Measurements from ENCODE around the gene AGTPBP1. TPM values are rescaled to one million over a fixed set of nuclear protein-coding genes. Genes with fewer than 3 reads are reported as not detected.

AGTPBP1 gene
- total and polyA plus RNA-seq, 4 experiments from 2014 or later: 27.5 to 56.7 (median 42.9) TPM

DNA sequence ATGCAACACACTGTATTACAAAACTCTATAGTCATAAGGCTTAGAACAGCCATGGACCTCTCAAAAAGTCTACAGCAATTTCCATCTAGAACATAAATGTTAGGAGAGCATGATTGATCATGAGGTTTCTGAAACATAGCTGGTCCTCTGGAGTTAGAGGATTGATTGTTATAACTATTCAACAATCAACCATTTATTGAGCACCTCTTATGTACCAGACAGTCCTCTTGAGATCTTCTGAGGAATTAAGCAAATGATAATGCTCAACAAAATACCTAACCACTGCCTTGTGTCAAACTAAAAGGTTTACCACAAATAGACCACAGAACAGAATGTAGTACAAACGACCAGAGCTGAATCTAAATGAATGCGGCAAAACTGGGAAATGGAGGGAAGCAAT lies 3.4 kb upstream of the AGTPBP1 start:
- Histone ChIP-seq H3K4me1 (ENCODE audit: insufficient read depth, low read length) (peaks cover 14% of the 10 kb centered on the region), H3K4me3 (ENCODE audit: low read length in 2 of 2) (no peak overlapping the region), H3K27ac (ENCODE audit: low read depth, low read length) (no peak overlapping the region), H3K9me3 (ENCODE audit: control insufficient read depth in 1 of 2, low read length in 2 of 2) (no peaks in the 10 kb centered on the region), H3K27me3 (ENCODE audit: insufficient read depth, low read length) (no peaks in the 10 kb centered on the region), H3K36me3 (ENCODE audit: insufficient read depth, low read length) (no peaks in the 10 kb centered on the region)
- DNase-seq: no peak
- intact Hi-C loops (cut with micrococcal nuclease): no loop called here
- CTCF ChIA-PET (ENCODE audit: partially characterized antibody): interaction anchor here (4.1 kb wide), 1 partner anchor 47 kb away, joined by 19 read pairs; no protein-coding TSS in a partner anchor
- H3K36me3 Mint-ChIP-seq: peaks cover 0 to 9% of the 10 kb centered on the region in 2 donors
- H3K27ac Mint-ChIP-seq: peak overlapping the region in 1 of 7 donors; percentile 43
- H3K4me3 Mint-ChIP-seq: no peak overlapping the region
- H3K27me3 Mint-ChIP-seq: peaks cover 5 to 10% of the 10 kb centered on the region in 2 donors
- POLR2A ChIA-PET (ENCODE audit: partially characterized antibody): interaction anchor here (0.9 kb wide), 1 partner anchor 22 kb away, joined by 3 read pairs; no protein-coding TSS in a partner anchor
- H3K9me3 Mint-ChIP-seq: no peaks in the 10 kb centered on the region
- H3K4me1 Mint-ChIP-seq: peaks cover 15 to 26% (median 17%) of the 10 kb centered on the region in 4 donors

DNA sequence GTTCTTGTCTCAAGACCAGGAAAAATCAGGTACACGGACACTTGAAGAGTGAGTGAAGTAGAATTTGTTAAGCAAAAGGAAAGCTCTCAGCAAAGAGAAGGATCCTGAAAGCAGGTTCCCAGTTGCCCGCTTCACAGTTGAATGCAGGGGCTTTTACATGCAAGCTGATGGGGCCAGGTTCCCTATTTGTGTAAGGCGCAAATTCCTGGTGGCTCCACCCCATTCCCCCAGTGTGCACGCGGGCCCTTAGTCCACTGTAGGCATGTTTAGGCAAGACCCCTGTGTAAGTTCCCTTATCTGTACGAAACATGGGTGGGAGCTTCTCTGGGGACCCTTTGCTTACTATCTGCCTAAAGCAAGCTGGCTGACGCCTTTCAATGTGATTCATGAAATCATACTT lies 2.7 kb upstream of the AGTPBP1 start:
- H3K9me3 Mint-ChIP-seq: no peaks in the 10 kb centered on the region
- H3K4me3 Mint-ChIP-seq: no peak overlapping the region
- Histone ChIP-seq H3K27ac (ENCODE audit: low read depth, low read length) (no peak overlapping the region), H3K9me3 (ENCODE audit: control insufficient read depth in 1 of 2, low read length in 2 of 2) (no peaks in the 10 kb centered on the region), H3K4me3 (ENCODE audit: low read length in 2 of 2) (no peak overlapping the region), H3K36me3 (ENCODE audit: insufficient read depth, low read length) (no peaks in the 10 kb centered on the region), H3K27me3 (ENCODE audit: insufficient read depth, low read length) (no peaks in the 10 kb centered on the region), H3K4me1 (ENCODE audit: insufficient read depth, low read length) (peaks cover 21% of the 10 kb centered on the region)
- peaks cover 5 to 10% of the 10 kb centered on the region in 2 donors for H3K27me3 Mint-ChIP-seq
- H3K36me3 Mint-ChIP-seq: peaks cover 0 to 9% of the 10 kb centered on the region in 2 donors
- H3K27ac Mint-ChIP-seq: no peak overlapping the region
- intact Hi-C loops (cut with micrococcal nuclease): no loop called here
- ChIA-PET POLR2A (ENCODE audit: partially characterized antibody) (interaction anchor here (0.9 kb wide), 1 partner anchor 21 kb away, joined by 3 read pairs; no protein-coding TSS in a partner anchor), CTCF (ENCODE audit: partially characterized antibody) (interaction anchor here (0.6 to 4.1 kb wide), 3 partner anchors 39 to 553 kb away, joined by 3 to 19 read pairs (median 3); no protein-coding TSS in a partner anchor)
- no peak for DNase-seq
- peaks cover 16 to 32% (median 20%) of the 10 kb centered on the region in 4 donors for H3K4me1 Mint-ChIP-seq

DNA sequence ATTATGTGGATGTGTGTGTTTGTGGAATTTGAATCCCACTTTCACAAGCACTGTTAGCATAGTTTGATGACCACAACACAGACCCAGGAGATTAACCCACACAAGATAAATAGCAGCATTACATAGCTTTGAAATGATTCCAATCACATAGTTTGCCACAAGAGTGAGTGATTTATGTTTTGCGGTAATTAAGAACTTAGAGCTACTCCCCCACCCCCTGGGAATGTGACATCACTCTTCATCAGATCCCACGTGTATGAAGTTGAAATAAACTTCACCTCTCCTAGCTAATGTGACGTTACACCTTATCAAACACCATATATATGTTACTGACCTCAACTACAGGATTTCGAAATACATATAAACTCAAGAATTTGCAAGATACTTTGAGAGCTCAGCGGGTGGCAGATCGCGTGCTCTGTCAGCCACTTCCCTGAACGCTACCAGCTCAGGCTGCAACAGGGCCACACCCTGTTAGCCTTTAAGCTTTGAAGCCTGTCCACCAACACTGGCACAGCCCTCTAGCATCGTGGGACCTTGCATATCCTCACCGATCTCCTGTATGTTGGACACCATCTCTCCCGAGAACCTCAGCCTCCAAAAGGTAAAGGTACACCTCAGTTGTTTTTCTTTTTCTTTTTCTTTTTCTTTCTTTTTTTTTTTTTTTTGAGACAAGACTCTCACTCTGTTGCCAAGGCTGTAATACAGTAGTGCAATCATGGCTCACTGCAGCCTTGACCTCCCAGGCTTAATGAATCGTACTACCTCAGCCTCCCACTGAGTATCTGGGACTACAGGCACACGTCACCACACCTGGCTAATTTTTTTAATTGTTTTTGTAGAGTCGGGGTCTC lies 1.7 kb upstream of the AGTPBP1 start:
- Mint-ChIP-seq H3K27me3 (peaks cover 2 to 8% of the 10 kb centered on the region in 2 donors), H3K9me3 (no peaks in the 10 kb centered on the region), H3K4me1 (peaks cover 18 to 35% (median 26%) of the 10 kb centered on the region in 4 donors), H3K4me3 (peak overlapping the region; percentile 13 to 78 (median 67)), H3K27ac (peak overlapping the region; percentile 13 to 79 (median 69)), H3K36me3 (peaks cover 0 to 9% of the 10 kb centered on the region in 2 donors)
- peaks cover 27% of the 10 kb centered on the region for H3K4me1 ChIP-seq (ENCODE audit: insufficient read depth, low read length)
- ChIA-PET POLR2A (ENCODE audit: partially characterized antibody) (interaction anchor here (0.9 to 5.3 kb wide), 3 partner anchors 19 to 45 kb away, joined by 3 to 60 read pairs (median 3); no protein-coding TSS in a partner anchor), CTCF (ENCODE audit: partially characterized antibody) (interaction anchor here (4.1 kb wide), 1 partner anchor 45 kb away, joined by 19 read pairs; no protein-coding TSS in a partner anchor)
- DNase-seq: peak in 4 of 5 donors; percentile 10 to 47 (median 27)
- H3K9me3 ChIP-seq (ENCODE audit: control insufficient read depth in 1 of 2, low read length in 2 of 2): no peaks in the 10 kb centered on the region
- H3K27me3 ChIP-seq (ENCODE audit: insufficient read depth, low read length): no peaks in the 10 kb centered on the region
- no peak overlapping the region for H3K4me3 ChIP-seq (ENCODE audit: low read length in 2 of 2)
- intact Hi-C loops (cut with micrococcal nuclease): no loop called here
- no peak overlapping the region for H3K27ac ChIP-seq (ENCODE audit: low read depth, low read length)
- H3K36me3 ChIP-seq (ENCODE audit: insufficient read depth, low read length): no peaks in the 10 kb centered on the region

DNA sequence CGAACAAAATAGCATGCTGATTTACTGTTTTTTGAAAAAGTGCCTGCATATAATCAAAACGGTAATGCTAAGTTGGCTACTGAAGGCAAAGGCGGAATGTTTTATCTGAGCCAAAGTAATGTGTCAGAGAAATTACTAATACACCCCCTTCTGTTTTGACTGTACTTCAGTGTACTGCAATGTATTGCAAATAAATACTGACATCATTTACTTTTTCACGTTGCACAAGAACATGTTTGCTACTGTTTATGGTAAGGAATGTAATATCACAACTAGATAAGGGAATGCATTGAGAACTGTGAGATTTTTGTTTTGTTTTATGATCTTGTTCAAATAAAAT lies 813 bp upstream of the AGTPBP1 start:
- POLR2A ChIA-PET (ENCODE audit: partially characterized antibody): interaction anchor here (0.6 to 5.3 kb wide), 5 partner anchors 11 to 1762 kb away, joined by 3 to 60 read pairs (median 5); partner anchors contain the start of genes HNRNPK, ISCA1 and RMI1
- intact Hi-C loops (cut with micrococcal nuclease): loop anchor here (1.0 kb wide), 5 partner anchors 19 to 612 kb away; partner anchors contain the start of genes ISCA1 and TUT7
- Histone ChIP-seq H3K27ac (ENCODE audit: low read depth, low read length) (peak overlapping the region; percentile 65), H3K4me1 (ENCODE audit: insufficient read depth, low read length) (peaks cover 30% of the 10 kb centered on the region), H3K9me3 (ENCODE audit: control insufficient read depth in 1 of 2, low read length in 2 of 2) (no peaks in the 10 kb centered on the region), H3K27me3 (ENCODE audit: insufficient read depth, low read length) (no peaks in the 10 kb centered on the region), H3K4me3 (ENCODE audit: low read length in 2 of 2) (peak overlapping the region; percentile 67 to 75), H3K36me3 (ENCODE audit: insufficient read depth, low read length) (no peaks in the 10 kb centered on the region)
- Mint-ChIP-seq H3K4me1 (peaks cover 20 to 39% (median 29%) of the 10 kb centered on the region in 4 donors), H3K9me3 (no peaks in the 10 kb centered on the region), H3K4me3 (peak overlapping the region; percentile 91 to 96 (median 93)), H3K27me3 (peaks cover 0 to 6% of the 10 kb centered on the region in 2 donors), H3K27ac (peak overlapping the region; percentile 87 to 94 (median 93)), H3K36me3 (peaks cover 0 to 9% of the 10 kb centered on the region in 2 donors)
- CTCF ChIA-PET (ENCODE audit: partially characterized antibody): interaction anchor here (1.5 kb wide), 1 partner anchor 40 kb away, joined by 4 read pairs; no protein-coding TSS in a partner anchor
- no peak for DNase-seq

DNA sequence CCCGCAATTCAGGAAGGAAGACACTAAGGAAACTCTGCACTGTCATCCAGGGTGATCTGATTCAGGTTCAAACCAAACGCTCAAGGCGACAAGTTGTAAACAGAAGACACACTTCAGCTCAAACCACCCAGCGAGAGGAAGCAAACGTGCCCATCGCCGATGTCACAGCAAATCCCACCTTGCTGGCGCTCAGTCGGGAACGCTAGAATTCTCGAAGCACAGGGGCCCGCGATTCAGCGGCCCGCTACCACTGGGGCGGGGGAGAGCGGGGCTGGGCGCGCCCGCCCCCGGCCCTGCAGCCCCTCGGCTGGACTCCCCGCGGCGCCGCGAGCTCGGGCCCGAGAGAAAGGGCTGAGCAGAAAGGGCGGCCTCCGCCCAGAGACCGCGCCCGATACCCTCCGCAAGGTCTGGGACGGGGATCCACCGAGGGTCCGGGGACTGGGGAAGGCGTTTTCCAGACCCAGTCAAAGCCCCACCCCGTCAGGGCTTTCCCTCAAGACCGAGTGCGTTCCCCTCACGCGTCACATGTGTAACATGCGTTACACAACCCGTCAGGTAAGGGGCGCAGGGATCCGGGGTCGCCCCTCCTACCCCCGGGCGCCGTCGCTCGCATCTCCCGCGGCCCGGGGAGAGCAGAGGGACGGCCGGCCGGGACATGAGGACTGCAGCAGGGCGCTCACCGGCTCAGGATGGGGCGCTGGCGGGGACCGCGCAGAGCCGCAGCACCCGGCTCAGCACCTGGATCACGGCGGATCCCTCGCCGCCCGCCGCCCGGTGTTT lies 469 bp downstream of the AGTPBP1 start:
- intact Hi-C loops (cut with micrococcal nuclease): loop anchor here (2.0 kb wide), 2 partner anchors 42 to 1820 kb away; partner anchors contain the start of gene KIF27
- Mint-ChIP-seq H3K27ac (peak overlapping the region; percentile 94 to 99 (median 98)), H3K36me3 (peaks cover 0 to 9% of the 10 kb centered on the region in 2 donors), H3K4me1 (peaks cover 22 to 39% (median 31%) of the 10 kb centered on the region in 4 donors), H3K9me3 (no peaks in the 10 kb centered on the region), H3K4me3 (peak overlapping the region; percentile 93 to 98 (median 96)), H3K27me3 (peaks cover 0 to 6% of the 10 kb centered on the region in 2 donors)
- Histone ChIP-seq H3K27ac (ENCODE audit: low read depth, low read length) (peak overlapping the region; percentile 93), H3K9me3 (ENCODE audit: control insufficient read depth in 1 of 2, low read length in 2 of 2) (no peaks in the 10 kb centered on the region), H3K4me1 (ENCODE audit: insufficient read depth, low read length) (peaks cover 31% of the 10 kb centered on the region), H3K4me3 (ENCODE audit: low read length in 2 of 2) (peak overlapping the region; percentile 55 to 71), H3K27me3 (ENCODE audit: insufficient read depth, low read length) (no peaks in the 10 kb centered on the region), H3K36me3 (ENCODE audit: insufficient read depth, low read length) (no peaks in the 10 kb centered on the region)
- POLR2A ChIA-PET (ENCODE audit: partially characterized antibody): interaction anchor here (1.0 to 5.3 kb wide), 13 partner anchors 9 to 1761 kb away, joined by 3 to 60 read pairs (median 7); partner anchors contain the start of genes HNRNPK, ISCA1, NAA35 and RMI1
- CTCF ChIA-PET (ENCODE audit: partially characterized antibody): interaction anchor here (0.7 to 5.4 kb wide), 6 partner anchors 18 to 131 kb away, joined by 3 to 32 read pairs (median 4); no protein-coding TSS in a partner anchor
- peak; percentile 63 to 91 (median 73) for DNase-seq

DNA sequence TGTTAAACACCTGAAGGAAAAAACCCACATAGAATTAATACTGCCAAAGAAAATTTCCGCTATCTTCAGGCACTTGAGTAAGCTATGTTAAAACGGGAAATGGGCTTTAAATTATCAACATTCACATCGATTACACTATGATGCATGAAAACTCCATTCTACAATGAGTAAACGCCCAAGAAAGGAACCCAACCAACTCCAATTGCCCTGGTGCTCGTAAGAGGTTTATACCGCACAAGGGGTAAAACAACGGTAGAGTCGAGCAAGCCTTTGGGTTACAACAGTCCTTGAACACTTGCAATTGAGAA lies 1.0 kb downstream of the AGTPBP1 start:
- H3K36me3 Mint-ChIP-seq: peaks cover 0 to 9% of the 10 kb centered on the region in 2 donors
- CTCF ChIA-PET (ENCODE audit: partially characterized antibody): interaction anchor here (1.0 to 5.4 kb wide), 6 partner anchors 11 to 131 kb away, joined by 3 to 32 read pairs (median 6); no protein-coding TSS in a partner anchor
- no peaks in the 10 kb centered on the region for H3K9me3 Mint-ChIP-seq
- intact Hi-C loops (cut with micrococcal nuclease): loop anchor here (2.0 kb wide), 2 partner anchors 42 to 1820 kb away; partner anchors contain the start of gene KIF27
- no peaks in the 10 kb centered on the region for H3K36me3 ChIP-seq (ENCODE audit: insufficient read depth, low read length)
- H3K4me3 ChIP-seq (ENCODE audit: low read length in 2 of 2): peak overlapping the region; percentile 55 to 71
- H3K4me3 Mint-ChIP-seq: peak overlapping the region; percentile 93 to 98 (median 96)
- H3K27me3 ChIP-seq (ENCODE audit: insufficient read depth, low read length): no peaks in the 10 kb centered on the region
- peaks cover 22 to 39% (median 31%) of the 10 kb centered on the region in 4 donors for H3K4me1 Mint-ChIP-seq
- no peaks in the 10 kb centered on the region for H3K9me3 ChIP-seq (ENCODE audit: control insufficient read depth in 1 of 2, low read length in 2 of 2)
- POLR2A ChIA-PET (ENCODE audit: partially characterized antibody): interaction anchor here (0.7 to 5.3 kb wide), 13 partner anchors 9 to 1761 kb away, joined by 3 to 60 read pairs (median 7); partner anchors contain the start of genes HNRNPK, NAA35 and RMI1
- peaks cover 0 to 5% of the 10 kb centered on the region in 2 donors for H3K27me3 Mint-ChIP-seq
- peaks cover 31% of the 10 kb centered on the region for H3K4me1 ChIP-seq (ENCODE audit: insufficient read depth, low read length)
- H3K27ac ChIP-seq (ENCODE audit: low read depth, low read length): peak overlapping the region; percentile 93
- peak overlapping the region; percentile 94 to 99 (median 98) for H3K27ac Mint-ChIP-seq
- peak in 1 of 5 donors; percentile 75 for DNase-seq

Measured in CD4-positive, alpha-beta memory T cell (primary cell).